IMR-90 (cell line): ENCODE results near the gene ARID4B. TPM values are rescaled to one million over a fixed set of nuclear protein-coding genes. Genes with fewer than 3 reads are reported as not detected.
A peak's percentile ranks its signal among the peaks of the same experiment; 100 is the strongest.

Experiments
- ATAC-seq: fragments of 200-7000 bp; cut with Tn5 transposase; 2 replicates; pipeline ENCODE4 v1.9.1; 2020; ENCODE audit warnings: low read depth, mild to moderate bottlenecking, moderate library complexity
- BruUV-seq: library from RNA; stranded (reverse); fragments of 400-500 nt; replicated peaks from 2 replicates; lab custom pipeline; 2021; lab: Mats Ljungman, UMichigan
- CTCF ChIA-PET: fragments of 300-600 bp; formaldehyde crosslinking; extraction: SDS; loops from one replicate; lab custom pipeline; 2021; ENCODE audit warnings: antibody characterized with exemption; lab: Yijun Ruan, JAX
- POLR2A ChIA-PET: fragments of 300-600 bp; sonication (Branson Sonifier 250); formaldehyde crosslinking; loops from one replicate; lab custom pipeline; 2022; ENCODE audit warnings: antibody characterized with exemption; ENCODE audit not compliant: unreplicated experiment; lab: Charles Lee
- DNase-seq: peaks from one replicate; pipeline ENCODE4 v3.0.0; 2013
- H2AFZ ChIP-seq: replicated peaks from 2 replicates; pipeline ENCODE3; 2013; ENCODE audit warnings: low read length, mild to moderate bottlenecking; ENCODE audit not compliant: poor library complexity
- H2AK5ac ChIP-seq: 2 replicates; pipeline ENCODE4 v1.6.1; 2013; ENCODE audit warnings: low read depth, low read length, inconsistent platforms
- H2AK9ac ChIP-seq: replicated peaks from 2 replicates; pipeline ENCODE3; 2013; ENCODE audit warnings: mild to moderate bottlenecking, low read depth, low read length, moderate library complexity; ENCODE audit not compliant: poor library complexity
- H2BK120ac ChIP-seq: 2 replicates; pipeline ENCODE4 v1.6.1; 2013; ENCODE audit warnings: low read depth, low read length, inconsistent platforms
- H2BK15ac ChIP-seq: 3 replicates; pipeline ENCODE4 v1.6.1; 2013; ENCODE audit warnings: low read depth, low read length, inconsistent platforms
- H2BK20ac ChIP-seq: 2 replicates; pipeline ENCODE4 v1.6.1; 2013; ENCODE audit warnings: low read depth, mild to moderate bottlenecking, inconsistent platforms, low read length, moderate library complexity
- H2BK5ac ChIP-seq: 2 replicates; pipeline ENCODE4 v1.6.1; 2013; ENCODE audit warnings: mild to moderate bottlenecking, low read depth, low read length, inconsistent platforms; ENCODE audit not compliant: poor library complexity, severe bottlenecking
- H3K14ac ChIP-seq: replicated peaks from 2 replicates; pipeline ENCODE4 v1.6.1; 2013; ENCODE audit warnings: low read depth, low read length, inconsistent platforms
- H3K18ac ChIP-seq: 2 replicates; pipeline ENCODE4 v1.6.1; 2013; ENCODE audit warnings: low read depth, low read length, control low read depth
- H3K23ac ChIP-seq: 2 replicates; pipeline ENCODE4 v1.6.1; 2013; ENCODE audit warnings: low read depth, low read length, inconsistent platforms
- H3K27ac ChIP-seq: 2 replicates; pipeline ENCODE4 v1.5.1; 2013; ENCODE audit warnings: mild to moderate bottlenecking, control low read depth, low read length; ENCODE audit not compliant: insufficient read depth
- H3K27me3 ChIP-seq: 2 replicates; pipeline ENCODE4 v1.6.1; 2013; ENCODE audit warnings: low read length; ENCODE audit not compliant: control insufficient read depth, insufficient read depth
- H3K36me3 ChIP-seq: 2 replicates; pipeline ENCODE4 v1.6.1; 2013; ENCODE audit warnings: low read length, mixed read lengths; ENCODE audit not compliant: control insufficient read depth, insufficient read depth
- H3K4ac ChIP-seq: 2 replicates; pipeline ENCODE4 v1.6.1; 2013; ENCODE audit warnings: low read depth, low read length, inconsistent platforms
- H3K4me1 ChIP-seq: 2 replicates; pipeline ENCODE4 v1.6.1; 2013; ENCODE audit warnings: low read length, mixed read lengths; ENCODE audit not compliant: control insufficient read depth, insufficient read depth
- H3K4me2 ChIP-seq: 2 replicates; pipeline ENCODE4 v1.6.1; 2013; ENCODE audit warnings: low read depth, mild to moderate bottlenecking, control low read depth, low read length, moderate library complexity
- H3K4me3 ChIP-seq: 2 replicates; pipeline ENCODE4 v1.5.1; 2013; ENCODE audit warnings: low read depth, mild to moderate bottlenecking, control low read depth, low read length, moderate library complexity; ENCODE audit not compliant: insufficient read depth
- H3K56ac ChIP-seq: 2 replicates; pipeline ENCODE4 v1.6.1; 2013; ENCODE audit warnings: low read length, inconsistent platforms; ENCODE audit not compliant: insufficient read depth; ENCODE audit errors: extremely low read depth
- H3K79me1 ChIP-seq, 2 experiments: 2 replicates each; pipeline ENCODE4 v1.6.1; 2013; ENCODE audit warnings: low read length in 2 of 2, inconsistent platforms in 1 of 2, low read depth in 1 of 2
- H3K9ac ChIP-seq: 2 replicates; pipeline ENCODE4 v1.6.1; 2013; ENCODE audit warnings: low read depth, low read length, control low read depth
- H3K9me1 ChIP-seq: 2 replicates; pipeline ENCODE4 v1.6.1; 2013; ENCODE audit warnings: low read length, inconsistent platforms; ENCODE audit not compliant: insufficient read depth
- H3K9me3 ChIP-seq: 2 replicates; pipeline ENCODE4 v1.6.1; 2013; ENCODE audit warnings: low read length; ENCODE audit not compliant: control insufficient read depth, insufficient read depth
- H4K20me1 ChIP-seq: 2 replicates; pipeline ENCODE4 v1.6.1; 2013; ENCODE audit warnings: low read length, inconsistent platforms; ENCODE audit not compliant: insufficient read depth
- H4K5ac ChIP-seq: 2 replicates; pipeline ENCODE4 v1.6.1; 2013; ENCODE audit warnings: mild to moderate bottlenecking, low read depth, low read length, control low read depth
- H4K8ac ChIP-seq, 2 experiments: 2 replicates each; pipeline ENCODE4 v1.6.1; 2013; ENCODE audit warnings: low read depth in 2 of 2, low read length in 2 of 2, control low read depth in 1 of 2, inconsistent platforms in 1 of 2
- H4K91ac ChIP-seq: 2 replicates; pipeline ENCODE4 v1.6.1; 2013; ENCODE audit warnings: low read depth, low read length, inconsistent platforms; ENCODE audit not compliant: insufficient read depth
- RFX5 ChIP-seq: IDR thresholded peaks from 2 replicates; pipeline ENCODE4 v1.8.0; 2012; ENCODE audit warnings: low read depth, mild to moderate bottlenecking, low read length, moderate library complexity
- WGBS, 2 experiments: methylation state at CpG; one replicate each; pipeline versions ENCODE4 v1.1.5 to v1.1.7; 2013; ENCODE audit warnings: missing lambda C conversion rate in 2 of 2; ENCODE audit not compliant: insufficient read length in 1 of 2; ENCODE audit errors: extremely low coverage in 2 of 2; 5-methylcytosine and 5-hydroxymethylcytosine counted together
- dilution Hi-C: fragments of 300-500 bp; cut with HindIII; formaldehyde crosslinking; loops from one replicate; pipeline ENCODE4 v1.14.3; 2018; ENCODE audit warnings: low sequenced_read_pairs; ENCODE audit not compliant: unreplicated experiment
- in situ Hi-C: fragments of 300-500 bp; cut with MboI; formaldehyde crosslinking; loops from 3 replicates; pipeline ENCODE4 v1.14.3; 2019; ENCODE audit warnings: low sequenced_read_pairs, inconsistent platforms, mixed read lengths
- intact Hi-C: fragments of 100-400 bp; cut with micrococcal nuclease; formaldehyde crosslinking; loops from 2 replicates; pipeline ENCODE4 v1.10.0; 2022
- polyA plus RNA-seq, 3 experiments: library from polyadenylated mRNA; depleted of rRNA; stranded (reverse); fragments of >200 nt; gene quantifications; 2 replicates each; pipeline ENCODE4 v1.2.3, GENCODE V29; 2012; ENCODE audit warnings: low replicate concordance in 1 of 3
- total RNA-seq: library from RNA; depleted of rRNA; stranded (reverse); fragments of >200 nt; gene quantifications from 2 replicates; pipeline ENCODE4 v1.2.3, GENCODE V29; 2012

Gene ARID4B
- total and polyA plus RNA-seq, 2 of the 4 experiments (the other 2 are of a cell fraction), result 8.5 to 16.0 TPM

DNA sequence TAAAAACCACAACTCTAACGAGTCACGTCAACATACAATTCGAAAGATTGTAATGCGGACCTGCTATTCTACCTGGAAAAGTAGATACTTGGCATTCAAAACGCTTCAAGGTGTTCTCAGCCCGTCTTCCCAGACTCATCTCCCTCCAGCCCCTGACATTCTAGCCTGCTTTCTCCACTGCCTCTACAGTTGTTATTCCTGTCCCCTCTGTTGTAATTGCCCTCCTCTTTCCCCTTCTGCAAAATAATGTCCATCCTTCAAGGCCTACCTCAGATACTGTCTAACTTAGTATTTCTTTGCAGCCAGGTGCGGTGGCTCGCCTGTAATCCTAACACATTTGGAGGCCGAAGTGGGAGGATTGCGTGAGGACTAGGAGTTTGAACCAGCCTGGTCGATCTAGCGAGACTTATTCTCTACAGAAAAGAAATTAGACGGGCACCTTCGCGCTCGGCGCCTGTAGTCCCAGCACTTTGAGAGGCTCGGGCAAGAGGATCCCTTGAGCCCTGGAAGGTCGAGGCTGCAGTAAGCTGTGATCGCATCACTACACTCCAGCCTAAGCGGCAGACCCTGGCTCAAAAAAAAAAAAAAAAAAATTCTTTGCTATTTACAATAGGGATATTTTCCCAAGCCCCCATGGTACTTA lies 166.2 kb downstream of the ARID4B start:
- Histone ChIP-seq H3K4me1 (peaks cover 2% of the 10 kb centered on the region), H3K9me1 (peaks cover 14% of the 10 kb centered on the region), H3K27me3 (no peaks in the 10 kb centered on the region), H3K18ac (peak overlapping the region; percentile 4; the same call in 1 of the 2 replicates), H2AFZ (peak overlapping the region; percentile 92), H3K9me3 (no peaks in the 10 kb centered on the region), H4K20me1 (no peaks in the 10 kb centered on the region), H3K4me2 (peak overlapping the region; percentile 88), H3K23ac (peak overlapping the region; percentile 96; the same call in 1 of the 2 replicates), H3K9ac (peak overlapping the region; percentile 98), H3K36me3 (peaks cover 18% of the 10 kb centered on the region), H3K4me3 (peak overlapping the region; percentile 88), H4K8ac (peak overlapping the region; percentile 82 to 98), H2BK15ac (no peak overlapping the region), H3K56ac (peak overlapping the region; percentile 96), H3K4ac (peak overlapping the region; percentile 98), H2BK120ac (no peak overlapping the region), H4K91ac (peak overlapping the region; percentile 92), H3K27ac (peak overlapping the region; percentile 65; the same call in 1 of the 2 replicates), H2AK9ac (peak overlapping the region; percentile 96), H2BK20ac (no peak overlapping the region), H4K5ac (peak overlapping the region; percentile 88), H3K79me1 (peaks cover 33 to 47% of the 10 kb centered on the region in 2 experiments), H2AK5ac (peak overlapping the region; percentile 77), H2BK5ac (peak overlapping the region; percentile 88), H3K14ac (peak overlapping the region; percentile 99)
- DNase-seq (no peak), ATAC-seq (0 out of 2 replicates have a peak, but pooled peaks have one; percentile 3)
- POLR2A ChIA-PET, result no interaction called here
- in situ Hi-C loops (no loop called here), dilution Hi-C loops (no loop called here), intact Hi-C loops (loop anchor here (5.0 kb wide), 1 partner anchor 255 kb away; no protein-coding TSS in a partner anchor)
- 68% methylated on average over 16 of the region's 21 CpGs; no CpG with 5 or more reads in 1 of the 2 experiments for WGBS, 2 experiments
- no peak for TF ChIP-seq RFX5
- CTCF ChIA-PET, result no interaction called here
- BruUV-seq, result no TSS peak
